ENCODE results near the gene CD8B.
A peak's percentile ranks its signal among the peaks of the same experiment; 100 is the strongest.
"Not testable (repeated sequence)": the region's sequence is repeated elsewhere in the genome, so short reads cannot be mapped to it uniquely, and the experiment has no call there.

Gene CD8B

GRCh38 chr2:86861175-86861574 is 511 bp downstream of the CD8B start:
- not testable (repeated sequence) for H3K27ac ChIP-seq (ENCODE audit: low read depth in 2 of 2, low read length in 2 of 2); H3K36me3 ChIP-seq (ENCODE audit: control insufficient read depth in 2 of 2, insufficient read depth in 2 of 2, low read length in 2 of 2); H3K9ac ChIP-seq (ENCODE audit: low read depth in 1 of 2, low read length in 2 of 2); H3K4me1 ChIP-seq (ENCODE audit: control insufficient read depth in 2 of 2, insufficient read depth in 2 of 2, low read length in 2 of 2); H3K27me3 ChIP-seq (ENCODE audit: control insufficient read depth in 2 of 2, insufficient read depth in 2 of 2, low read length in 2 of 2); H3K9me3 ChIP-seq (ENCODE audit: control insufficient read depth in 2 of 2, low read length in 2 of 2)
- peak overlapping the region in 1 of 2 donors; percentile 13 for H3K4me3 ChIP-seq (ENCODE audit: low read length in 2 of 2)

DNA sequence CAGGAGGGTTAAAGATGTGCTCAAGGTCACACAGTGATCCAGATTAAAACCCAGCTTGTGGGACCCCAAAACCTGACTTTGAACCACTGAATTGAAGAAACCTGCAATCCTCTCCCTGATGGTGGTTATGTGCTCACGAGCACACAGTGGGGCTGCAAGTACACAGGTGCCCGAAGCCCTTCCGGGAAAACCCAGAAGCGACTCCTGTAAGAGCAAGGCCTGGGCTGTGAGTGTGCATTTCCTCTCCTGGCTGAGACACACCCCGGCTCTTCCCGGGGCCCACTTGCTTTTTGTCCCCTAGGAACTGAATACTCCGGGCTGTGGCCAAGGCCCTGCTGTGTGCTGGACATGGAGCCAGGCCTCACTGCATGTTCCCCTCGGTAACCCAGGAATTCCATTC is 1.1 kb downstream of the CD8B start:
- H3K36me3 ChIP-seq (ENCODE audit: control insufficient read depth in 2 of 2, insufficient read depth in 2 of 2, low read length in 2 of 2); H3K9ac ChIP-seq (ENCODE audit: low read depth in 1 of 2, low read length in 2 of 2); H3K27me3 ChIP-seq (ENCODE audit: control insufficient read depth in 2 of 2, insufficient read depth in 2 of 2, low read length in 2 of 2); H3K27ac ChIP-seq (ENCODE audit: low read depth in 2 of 2, low read length in 2 of 2); H3K4me1 ChIP-seq (ENCODE audit: control insufficient read depth in 2 of 2, insufficient read depth in 2 of 2, low read length in 2 of 2); H3K9me3 ChIP-seq (ENCODE audit: control insufficient read depth in 2 of 2, low read length in 2 of 2); H3K4me3 ChIP-seq (ENCODE audit: low read length in 2 of 2): not testable (repeated sequence)

GRCh38 chr2:86857688-86858087 is 4.0 kb downstream of the CD8B start:
- H3K27me3 ChIP-seq (ENCODE audit: control insufficient read depth in 2 of 2, insufficient read depth in 2 of 2, low read length in 2 of 2); H3K9me3 ChIP-seq (ENCODE audit: control insufficient read depth in 2 of 2, low read length in 2 of 2); H3K27ac ChIP-seq (ENCODE audit: low read depth in 2 of 2, low read length in 2 of 2); H3K36me3 ChIP-seq (ENCODE audit: control insufficient read depth in 2 of 2, insufficient read depth in 2 of 2, low read length in 2 of 2); H3K4me1 ChIP-seq (ENCODE audit: control insufficient read depth in 2 of 2, insufficient read depth in 2 of 2, low read length in 2 of 2); H3K9ac ChIP-seq (ENCODE audit: low read depth in 1 of 2, low read length in 2 of 2); H3K4me3 ChIP-seq (ENCODE audit: low read length in 2 of 2): not testable (repeated sequence)

- H3K27ac ChIP-seq (ENCODE audit: low read depth in 2 of 2, low read length in 2 of 2); H3K36me3 ChIP-seq (ENCODE audit: control insufficient read depth in 2 of 2, insufficient read depth in 2 of 2, low read length in 2 of 2); H3K4me3 ChIP-seq (ENCODE audit: low read length in 2 of 2); H3K9ac ChIP-seq (ENCODE audit: low read depth in 1 of 2, low read length in 2 of 2); H3K9me3 ChIP-seq (ENCODE audit: control insufficient read depth in 2 of 2, low read length in 2 of 2); H3K4me1 ChIP-seq (ENCODE audit: control insufficient read depth in 2 of 2, insufficient read depth in 2 of 2, low read length in 2 of 2); H3K27me3 ChIP-seq (ENCODE audit: control insufficient read depth in 2 of 2, insufficient read depth in 2 of 2, low read length in 2 of 2): not testable (repeated sequence)
Observed at GRCh38 chr2:86856498-86856897, 5.2 kb downstream of the CD8B start.

DNA sequence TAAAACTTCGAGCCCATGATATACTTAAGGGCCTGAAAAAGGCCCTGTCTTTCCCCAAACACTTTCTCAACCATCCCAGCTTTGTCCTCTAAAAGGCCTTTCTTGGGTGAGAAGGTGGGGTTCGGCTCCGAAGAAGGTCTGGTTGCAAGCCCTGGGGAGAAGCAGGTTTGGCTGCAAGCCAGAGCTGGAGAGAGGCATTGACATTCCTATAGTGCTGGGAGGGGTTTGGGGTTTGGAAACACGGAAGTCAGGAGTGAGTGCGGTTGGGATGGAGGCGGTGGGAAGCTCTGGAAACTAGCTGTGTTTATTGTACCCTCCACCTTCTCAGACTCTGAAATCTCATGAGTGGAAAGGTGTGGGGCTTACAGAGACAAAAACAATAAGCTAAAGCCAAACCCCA is 5.7 kb downstream of the CD8B start:
- H3K27me3 ChIP-seq (ENCODE audit: control insufficient read depth in 2 of 2, insufficient read depth in 2 of 2, low read length in 2 of 2); H3K36me3 ChIP-seq (ENCODE audit: control insufficient read depth in 2 of 2, insufficient read depth in 2 of 2, low read length in 2 of 2); H3K9me3 ChIP-seq (ENCODE audit: control insufficient read depth in 2 of 2, low read length in 2 of 2); H3K4me1 ChIP-seq (ENCODE audit: control insufficient read depth in 2 of 2, insufficient read depth in 2 of 2, low read length in 2 of 2); H3K27ac ChIP-seq (ENCODE audit: low read depth in 2 of 2, low read length in 2 of 2); H3K9ac ChIP-seq (ENCODE audit: low read depth in 1 of 2, low read length in 2 of 2); H3K4me3 ChIP-seq (ENCODE audit: low read length in 2 of 2): not testable (repeated sequence)

DNA sequence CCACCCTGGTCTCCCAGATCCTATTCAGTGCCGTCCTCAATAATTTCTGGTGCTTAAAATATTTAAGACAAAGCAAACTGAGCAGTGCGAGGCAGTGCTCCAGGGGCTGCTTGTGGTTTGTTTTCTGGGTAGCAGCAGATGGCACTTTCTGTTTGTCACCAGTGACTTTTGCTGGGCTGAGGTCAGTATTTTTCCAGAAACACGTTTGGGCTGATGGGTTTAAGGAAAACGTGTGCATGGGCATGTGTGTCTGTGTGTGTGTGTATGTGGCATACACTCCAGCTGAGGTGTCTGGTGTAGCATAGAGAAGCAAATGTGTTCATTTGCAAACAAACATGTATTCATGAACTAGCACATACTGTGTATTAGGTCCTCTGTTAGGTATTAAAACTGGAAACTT is 10.1 kb downstream of the CD8B start:
- not testable (repeated sequence) for H3K27me3 ChIP-seq (ENCODE audit: control insufficient read depth in 2 of 2, insufficient read depth in 2 of 2, low read length in 2 of 2); H3K4me3 ChIP-seq (ENCODE audit: low read length in 2 of 2); H3K36me3 ChIP-seq (ENCODE audit: control insufficient read depth in 2 of 2, insufficient read depth in 2 of 2, low read length in 2 of 2); H3K4me1 ChIP-seq (ENCODE audit: control insufficient read depth in 2 of 2, insufficient read depth in 2 of 2, low read length in 2 of 2); H3K9ac ChIP-seq (ENCODE audit: low read depth in 1 of 2, low read length in 2 of 2); H3K27ac ChIP-seq (ENCODE audit: low read depth in 2 of 2, low read length in 2 of 2); H3K9me3 ChIP-seq (ENCODE audit: control insufficient read depth in 2 of 2, low read length in 2 of 2)

- not testable (repeated sequence) for H3K4me3 ChIP-seq (ENCODE audit: low read length in 2 of 2); H3K9me3 ChIP-seq (ENCODE audit: control insufficient read depth in 2 of 2, low read length in 2 of 2); H3K36me3 ChIP-seq (ENCODE audit: control insufficient read depth in 2 of 2, insufficient read depth in 2 of 2, low read length in 2 of 2); H3K27me3 ChIP-seq (ENCODE audit: control insufficient read depth in 2 of 2, insufficient read depth in 2 of 2, low read length in 2 of 2); H3K4me1 ChIP-seq (ENCODE audit: control insufficient read depth in 2 of 2, insufficient read depth in 2 of 2, low read length in 2 of 2); H3K27ac ChIP-seq (ENCODE audit: low read depth in 2 of 2, low read length in 2 of 2); H3K9ac ChIP-seq (ENCODE audit: low read depth in 1 of 2, low read length in 2 of 2)
Observed at GRCh38 chr2:86842607-86843234, 19.0 kb downstream of the CD8B start.

DNA sequence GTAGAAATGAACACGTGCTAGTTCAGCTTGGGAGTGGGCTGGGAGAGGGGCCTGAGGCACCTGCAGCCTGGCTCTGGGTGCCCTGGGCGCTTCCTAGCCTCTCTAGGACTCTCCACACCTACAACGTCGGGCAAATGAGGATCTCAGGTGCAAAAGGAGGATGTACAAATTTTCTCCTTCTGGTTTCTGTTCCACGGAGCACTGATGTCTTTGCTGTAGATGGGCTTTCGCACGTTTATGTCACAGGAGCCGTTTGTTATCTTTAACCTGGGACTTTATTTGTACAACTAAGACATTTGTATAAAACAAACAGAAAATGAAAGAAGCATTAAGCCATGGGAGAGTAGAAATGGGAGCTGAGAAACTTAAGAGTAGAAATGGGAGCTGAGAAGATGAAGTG is 20.4 kb downstream of the CD8B start:
- H3K4me1 ChIP-seq (ENCODE audit: control insufficient read depth in 2 of 2, insufficient read depth in 2 of 2, low read length in 2 of 2); H3K9me3 ChIP-seq (ENCODE audit: control insufficient read depth in 2 of 2, low read length in 2 of 2); H3K9ac ChIP-seq (ENCODE audit: low read depth in 1 of 2, low read length in 2 of 2): not testable (repeated sequence)

GRCh38 chr2:86839871-86840548 is 21.7 kb downstream of the CD8B start:
- not testable (repeated sequence) for H3K9me3 ChIP-seq (ENCODE audit: control insufficient read depth in 2 of 2, low read length in 2 of 2); H3K4me1 ChIP-seq (ENCODE audit: control insufficient read depth in 2 of 2, insufficient read depth in 2 of 2, low read length in 2 of 2); H3K9ac ChIP-seq (ENCODE audit: low read depth in 1 of 2, low read length in 2 of 2); H3K4me3 ChIP-seq (ENCODE audit: low read length in 2 of 2); H3K27ac ChIP-seq (ENCODE audit: low read depth in 2 of 2, low read length in 2 of 2); H3K36me3 ChIP-seq (ENCODE audit: control insufficient read depth in 2 of 2, insufficient read depth in 2 of 2, low read length in 2 of 2); H3K27me3 ChIP-seq (ENCODE audit: control insufficient read depth in 2 of 2, insufficient read depth in 2 of 2, low read length in 2 of 2)

More for the DNA sequence above, 20.4 kb downstream of the CD8B start:
- H3K27ac ChIP-seq (ENCODE audit: low read depth in 2 of 2, low read length in 2 of 2); H3K4me3 ChIP-seq (ENCODE audit: low read length in 2 of 2); H3K27me3 ChIP-seq (ENCODE audit: control insufficient read depth in 2 of 2, insufficient read depth in 2 of 2, low read length in 2 of 2); H3K36me3 ChIP-seq (ENCODE audit: control insufficient read depth in 2 of 2, insufficient read depth in 2 of 2, low read length in 2 of 2): not testable (repeated sequence)

DNA sequence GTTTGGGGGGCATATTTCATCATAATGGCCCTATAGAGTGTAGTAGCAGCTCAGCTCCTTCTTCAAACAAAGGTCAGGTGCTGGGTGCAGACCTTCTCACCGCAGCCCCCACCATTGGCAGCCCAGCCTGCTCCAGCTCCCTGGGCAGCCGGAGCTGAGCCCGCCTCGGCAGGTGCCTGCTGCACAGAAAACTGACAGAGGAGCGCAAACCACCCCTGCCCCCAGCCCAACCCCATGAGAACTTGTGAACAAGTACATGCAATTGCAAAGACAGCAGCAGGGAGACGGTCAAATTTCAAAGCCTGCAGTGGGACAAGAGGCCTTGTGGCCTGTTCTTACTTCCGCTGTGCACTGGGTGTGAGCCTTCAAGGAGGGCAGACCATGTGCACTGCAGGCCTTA is 22.2 kb downstream of the CD8B start:
- H3K27me3 ChIP-seq (ENCODE audit: control insufficient read depth in 2 of 2, insufficient read depth in 2 of 2, low read length in 2 of 2); H3K9ac ChIP-seq (ENCODE audit: low read depth in 1 of 2, low read length in 2 of 2); H3K4me3 ChIP-seq (ENCODE audit: low read length in 2 of 2); H3K9me3 ChIP-seq (ENCODE audit: control insufficient read depth in 2 of 2, low read length in 2 of 2); H3K27ac ChIP-seq (ENCODE audit: low read depth in 2 of 2, low read length in 2 of 2); H3K36me3 ChIP-seq (ENCODE audit: control insufficient read depth in 2 of 2, insufficient read depth in 2 of 2, low read length in 2 of 2); H3K4me1 ChIP-seq (ENCODE audit: control insufficient read depth in 2 of 2, insufficient read depth in 2 of 2, low read length in 2 of 2): not testable (repeated sequence)

- H3K9me3 ChIP-seq (ENCODE audit: control insufficient read depth in 2 of 2, low read length in 2 of 2); H3K27ac ChIP-seq (ENCODE audit: low read depth in 2 of 2, low read length in 2 of 2): not testable (repeated sequence)
Observed at GRCh38 chr2:86837714-86838113, 24.0 kb downstream of the CD8B start.

More at GRCh38 chr2:86837714-86838113, 24.0 kb downstream of the CD8B start:
- not testable (repeated sequence) for H3K4me1 ChIP-seq (ENCODE audit: control insufficient read depth in 2 of 2, insufficient read depth in 2 of 2, low read length in 2 of 2); H3K9ac ChIP-seq (ENCODE audit: low read depth in 1 of 2, low read length in 2 of 2); H3K36me3 ChIP-seq (ENCODE audit: control insufficient read depth in 2 of 2, insufficient read depth in 2 of 2, low read length in 2 of 2); H3K27me3 ChIP-seq (ENCODE audit: control insufficient read depth in 2 of 2, insufficient read depth in 2 of 2, low read length in 2 of 2); H3K4me3 ChIP-seq (ENCODE audit: low read length in 2 of 2)
